ENCODE results near the gene LMO7.

The LMO7 gene

GRCh38 chr13:75635828-75636435, at the start of gene LMO7:
TSS of gene LMO7 (plus strand) at chr13:75636330. CDS start at chr13:75636658, 328 bp downstream.
- peak; percentile 5 to 62 (median 17) for DNase-seq

- DNase-seq = no peak
Measured at GRCh38 chr13:75587679-75588078, 48.5 kb upstream of the LMO7 start.

- no peak for DNase-seq
Measured at GRCh38 chr13:75596657-75597182, 39.4 kb upstream of the LMO7 start.

GRCh38 chr13:75600371-75600770, 35.8 kb upstream of the LMO7 start:
- no peak for DNase-seq

GRCh38 chr13:75603038-75603437, 33.1 kb upstream of the LMO7 start:
- no peak for DNase-seq

GRCh38 chr13:75607447-75607846, 28.7 kb upstream of the LMO7 start:
- no peak for DNase-seq

GRCh38 chr13:75610466-75610865, 25.7 kb upstream of the LMO7 start:
- DNase-seq = no peak

GRCh38 chr13:75612354-75612753, 23.8 kb upstream of the LMO7 start:
- DNase-seq = no peak

- no peak for DNase-seq
Measured at GRCh38 chr13:75617230-75617629, 18.9 kb upstream of the LMO7 start.

GRCh38 chr13:75618308-75618707, 17.8 kb upstream of the LMO7 start:
- DNase-seq = no peak

GRCh38 chr13:75620020-75620419, 16.1 kb upstream of the LMO7 start:
- DNase-seq = no peak

- no peak for DNase-seq
Measured at GRCh38 chr13:75621147-75621546, 15.0 kb upstream of the LMO7 start.

- no peak for DNase-seq
Measured at GRCh38 chr13:75628801-75629200, 7.3 kb upstream of the LMO7 start.

- no peak for DNase-seq
Measured at GRCh38 chr13:75633285-75633684, 2.8 kb upstream of the LMO7 start.

- DNase-seq = no peak
Measured at GRCh38 chr13:75635101-75635827, 866 bp upstream of the LMO7 start.

GRCh38 chr13:75636436-75637180, 478 bp downstream of the LMO7 start:
- peak in 3 of 4 experiments; percentile 22 to 55 (median 25) for DNase-seq

- DNase-seq = no peak
Measured at GRCh38 chr13:75637181-75637750, 1.1 kb downstream of the LMO7 start.

GRCh38 chr13:75639454-75639853, 3.3 kb downstream of the LMO7 start:
- DNase-seq = no peak

GRCh38 chr13:75641026-75641425, 4.9 kb downstream of the LMO7 start:
- DNase-seq = no peak

- DNase-seq = no peak
Measured at GRCh38 chr13:75643182-75643581, 7.1 kb downstream of the LMO7 start.

- no peak for DNase-seq
Measured at GRCh38 chr13:75643693-75644092, 7.6 kb downstream of the LMO7 start.

GRCh38 chr13:75645141-75645540, 9.0 kb downstream of the LMO7 start:
- DNase-seq = no peak

- DNase-seq = no peak
Measured at GRCh38 chr13:75647126-75647784, 11.1 kb downstream of the LMO7 start.
